Mesenchymal stem cell (in vitro differentiated cells and primary cell): Measurements from ENCODE around the gene ARHGAP4.

Experiments used
- DNase-seq: peaks from one replicate; pipeline ENCODE4 v3.0.0-alpha.2; 2013
- H2AFZ ChIP-seq: one replicate; pipeline ENCODE4 v1.6.1; 2013; ENCODE audit warnings: low read depth, mild to moderate bottlenecking, control low read depth, inconsistent platforms, low read length, moderate library complexity
- H2AK5ac ChIP-seq: 2 replicates; pipeline ENCODE4 v1.6.1; 2013; ENCODE audit warnings: low read length, moderate library complexity, mild to moderate bottlenecking, inconsistent platforms; ENCODE audit not compliant: severe bottlenecking
- H2BK120ac ChIP-seq: one replicate; pipeline ENCODE4 v1.6.1; 2013; ENCODE audit warnings: low read depth, mild to moderate bottlenecking, inconsistent platforms, low read length, moderate library complexity
- H2BK12ac ChIP-seq, 2 experiments: one replicate each; pipeline ENCODE4 v1.6.1; 2013; ENCODE audit warnings: inconsistent platforms in 2 of 2, low read length in 2 of 2, mild to moderate bottlenecking in 2 of 2, moderate library complexity in 2 of 2, control low read depth in 1 of 2
- H2BK15ac ChIP-seq: one replicate; pipeline ENCODE4 v1.6.1; 2013; ENCODE audit warnings: mild to moderate bottlenecking, low read depth, inconsistent platforms; ENCODE audit not compliant: poor library complexity, severe bottlenecking
- H2BK5ac ChIP-seq: 2 replicates; pipeline ENCODE4 v1.6.1; 2013; ENCODE audit warnings: low read depth, mild to moderate bottlenecking, low read length, control low read depth, inconsistent platforms; ENCODE audit not compliant: poor library complexity, severe bottlenecking
- H3K14ac ChIP-seq, 2 experiments: one replicate each; pipeline ENCODE4 v1.6.1; 2013; ENCODE audit warnings: inconsistent platforms in 2 of 2, low read length in 2 of 2, control low read depth in 1 of 2, mild to moderate bottlenecking in 1 of 2, moderate library complexity in 1 of 2
- H3K18ac ChIP-seq, 2 experiments: one replicate each; pipeline ENCODE4 v1.6.1; 2013; ENCODE audit warnings: inconsistent platforms in 2 of 2, low read length in 2 of 2, control low read depth in 1 of 2, low read depth in 1 of 2, mild to moderate bottlenecking in 1 of 2
- H3K23ac ChIP-seq, 2 experiments: one replicate each; pipeline ENCODE4 v1.6.1; 2013; ENCODE audit warnings: inconsistent platforms in 2 of 2, low read length in 2 of 2, mild to moderate bottlenecking in 2 of 2, moderate library complexity in 2 of 2, control low read depth in 1 of 2
- H3K27ac ChIP-seq: 2 replicates; pipeline ENCODE4 v1.5.1; 2013; ENCODE audit warnings: mild to moderate bottlenecking, moderate library complexity, low read length, control low read depth, inconsistent platforms; ENCODE audit not compliant: poor library complexity, severe bottlenecking
- H3K27me3 ChIP-seq, 2 experiments: 2 replicates each; pipeline versions ENCODE4 v1.6.1 to v1.7.0; 2013; ENCODE audit warnings: low read length in 2 of 2, mild to moderate bottlenecking in 2 of 2, moderate library complexity in 2 of 2, control low read depth in 1 of 2, inconsistent platforms in 1 of 2; ENCODE audit not compliant: control insufficient read depth in 1 of 2, insufficient read depth in 1 of 2
- H3K36me3 ChIP-seq, 2 experiments: 2 replicates each; pipeline versions ENCODE4 v1.6.1 to v1.7.0; 2013; ENCODE audit warnings: low read length in 2 of 2, control low read depth in 1 of 2, inconsistent platforms in 1 of 2, low read depth in 1 of 2, mild to moderate bottlenecking in 1 of 2; ENCODE audit not compliant: insufficient read depth in 2 of 2, control insufficient read depth in 1 of 2
- H3K4ac ChIP-seq, 2 experiments: one replicate each; pipeline ENCODE4 v1.6.1; 2013; ENCODE audit warnings: inconsistent platforms in 2 of 2, low read length in 2 of 2, mild to moderate bottlenecking in 2 of 2, moderate library complexity in 2 of 2, control low read depth in 1 of 2, low read depth in 1 of 2
- H3K4me1 ChIP-seq: 2 replicates; pipeline ENCODE4 v1.6.1; 2013; ENCODE audit warnings: low read depth, low read length, control low read depth; ENCODE audit not compliant: control insufficient read depth, insufficient read depth
- H3K4me2 ChIP-seq: 2 replicates; pipeline ENCODE4 v1.6.1; 2013; ENCODE audit warnings: low read length, mild to moderate bottlenecking, inconsistent platforms; ENCODE audit not compliant: poor library complexity, severe bottlenecking
- H3K4me3 ChIP-seq, 2 experiments: 2 replicates each; pipeline versions ENCODE4 v1.5.1 to v1.7.0; 2013; ENCODE audit warnings: low read length in 2 of 2, mild to moderate bottlenecking in 2 of 2, control low read depth in 1 of 2, low read depth in 1 of 2; ENCODE audit not compliant: insufficient read depth in 1 of 2
- H3K79me1 ChIP-seq: replicated peaks from 2 replicates; pipeline ENCODE4 v1.6.1; 2013; ENCODE audit warnings: mild to moderate bottlenecking, control low read depth, low read length, inconsistent platforms; ENCODE audit not compliant: poor library complexity, severe bottlenecking
- H3K9ac ChIP-seq: 2 replicates; pipeline ENCODE4 v1.7.0; 2013; ENCODE audit warnings: mild to moderate bottlenecking, low read length, moderate library complexity
- H3K9me3 ChIP-seq: 2 replicates; pipeline ENCODE4 v1.7.0; 2013; ENCODE audit warnings: mild to moderate bottlenecking, low read length; ENCODE audit not compliant: control insufficient read depth
- H4K8ac ChIP-seq: one replicate; pipeline ENCODE4 v1.6.1; 2013; ENCODE audit warnings: inconsistent platforms, mild to moderate bottlenecking, low read length, moderate library complexity
- H4K91ac ChIP-seq: one replicate; pipeline ENCODE4 v1.6.1; 2013; ENCODE audit warnings: mild to moderate bottlenecking, low read length, inconsistent platforms
- WGBS: methylation state at CpG from one replicate; pipeline ENCODE4 v1.1.7; 2013; ENCODE audit warnings: mixed read lengths; 5-methylcytosine and 5-hydroxymethylcytosine counted together

ARHGAP4 gene

DNA sequence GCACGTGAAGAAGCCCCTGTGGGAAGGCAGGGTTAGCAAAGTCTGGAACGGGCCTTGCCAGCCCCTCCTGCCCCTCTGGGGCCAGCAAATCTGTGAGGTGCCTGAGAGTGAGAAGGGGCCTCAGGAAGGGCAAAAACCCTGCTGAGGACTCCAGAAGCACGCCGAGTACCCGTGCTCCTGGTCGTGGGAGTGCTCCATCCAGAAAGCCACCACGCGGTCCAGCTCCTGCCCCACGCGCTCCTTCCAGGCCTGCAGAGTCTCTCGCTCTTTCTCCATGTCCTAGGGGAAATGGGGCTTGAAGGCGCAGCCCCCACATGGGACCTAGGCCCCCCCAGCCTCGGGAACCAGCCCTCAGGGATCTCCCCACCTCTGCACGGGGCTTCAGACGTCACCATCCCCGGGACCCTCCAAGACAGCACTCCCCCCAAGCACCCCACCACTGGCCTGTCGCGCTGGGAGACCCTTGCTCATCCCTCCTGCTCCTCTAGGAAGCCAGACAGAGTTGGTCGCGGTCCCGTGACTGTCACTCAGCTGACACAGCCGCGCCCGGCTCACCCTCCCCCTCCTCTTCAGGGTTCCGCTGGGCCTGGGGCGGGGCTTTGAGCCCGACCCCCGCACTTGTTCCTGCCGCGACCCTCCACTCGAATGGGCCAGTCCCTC is 18.2 kb upstream of the ARHGAP4 start, which contains the start of gene RENBP:
TSS of gene RENBP (minus strand) at position 504 of the 660 bp plus-strand sequence. CDS start at position 471, 33 bp downstream.
- peak within 1 kb of the TSS; percentile 90 for H4K8ac ChIP-seq
- H2BK15ac ChIP-seq: peak within 1 kb of the TSS; percentile 93
- no peaks in the 10 kb centered on the region for H3K9me3 ChIP-seq
- peak within 1 kb of the TSS; percentile 79 for H2BK120ac ChIP-seq
- no peak within 1 kb of the TSS for H3K27ac ChIP-seq
- H2BK5ac ChIP-seq: no peak within 1 kb of the TSS
- peak within 1 kb of the TSS; percentile 94 for H4K91ac ChIP-seq
- H3K79me1 ChIP-seq: no peaks in the 10 kb centered on the region
- H3K4me3 ChIP-seq: no peak within 1 kb of the TSS
- peaks cover 15 to 26% of the 10 kb centered on the region in 2 experiments for H3K36me3 ChIP-seq
- DNase-seq: no peak
- H2BK12ac ChIP-seq: peak within 1 kb of the TSS; percentile 39 to 96
- peak within 1 kb of the TSS; percentile 54 to 97 for H3K18ac ChIP-seq
- peak within 1 kb of the TSS; percentile 36 for H2AFZ ChIP-seq
- no peak within 1 kb of the TSS for H2AK5ac ChIP-seq
- peak within 1 kb of the TSS in 1 of 2 experiments; percentile 91 for H3K14ac ChIP-seq
- H3K4me1 ChIP-seq: peaks cover 21% of the 10 kb centered on the region
- H3K4me2 ChIP-seq: peak within 1 kb of the TSS; percentile 47
- H3K4ac ChIP-seq: peak within 1 kb of the TSS; percentile 98 to 99
- no peak within 1 kb of the TSS for H3K23ac ChIP-seq
- 42% methylated on average over 19 of the region's 31 CpGs for WGBS
- H3K9ac ChIP-seq: peak within 1 kb of the TSS; percentile 51
- H3K27me3 ChIP-seq: peaks cover 0 to 14% of the 10 kb centered on the region in 2 experiments

- peaks cover 0 to 6% of the 10 kb centered on the region in 2 experiments for H3K36me3 ChIP-seq
- H4K8ac ChIP-seq: no peak overlapping the region
- peak overlapping the region in 1 of 2 experiments; percentile 46 for H3K4me3 ChIP-seq
- H3K4me2 ChIP-seq: no peak overlapping the region
- no peak overlapping the region for H2AFZ ChIP-seq
- H3K27ac ChIP-seq: no peak overlapping the region
- no peaks in the 10 kb centered on the region for H3K79me1 ChIP-seq
- peaks cover 12% of the 10 kb centered on the region for H3K4me1 ChIP-seq
- H2BK5ac ChIP-seq: no peak overlapping the region
- no peak overlapping the region for H3K4ac ChIP-seq
- H3K18ac ChIP-seq: peak overlapping the region in 1 of 2 experiments; percentile 24
- H4K91ac ChIP-seq: no peak overlapping the region
- no peak overlapping the region for H3K23ac ChIP-seq
- H2BK120ac ChIP-seq: no peak overlapping the region
- H2BK12ac ChIP-seq: no peak overlapping the region
- no peak overlapping the region for H2AK5ac ChIP-seq
- H3K14ac ChIP-seq: no peak overlapping the region
- DNase-seq: no peak
- 75% methylated on average over 9 of the region's 23 CpGs for WGBS
- H2BK15ac ChIP-seq: no peak overlapping the region
- peak overlapping the region; percentile 54 for H3K9ac ChIP-seq
- no peaks in the 10 kb centered on the region for H3K9me3 ChIP-seq
- H3K27me3 ChIP-seq: peaks cover 0 to 14% of the 10 kb centered on the region in 2 experiments
Observed at GRCh38 chrX:153941336-153942252, 15.5 kb upstream of the ARHGAP4 start.

DNA sequence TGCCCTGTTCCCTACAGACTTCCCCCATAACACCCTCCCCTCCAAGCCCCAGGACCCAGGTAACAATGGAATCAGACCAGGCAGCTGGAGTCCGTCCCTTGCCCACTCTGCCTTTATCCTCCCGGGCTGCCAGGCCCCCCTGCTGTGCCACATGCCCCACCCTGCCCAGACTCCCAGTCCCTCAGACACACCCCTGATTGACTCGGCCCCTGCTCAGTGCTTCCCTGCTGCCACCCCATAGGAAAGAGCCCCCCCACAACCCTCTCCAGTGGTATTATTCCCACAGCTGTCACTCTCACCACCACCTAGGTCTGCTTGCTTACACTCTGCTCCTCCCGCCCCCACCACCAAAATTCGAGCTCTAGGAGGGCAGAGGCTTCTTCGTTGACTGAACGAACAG is 13.5 kb upstream of the ARHGAP4 start:
- Histone ChIP-seq H2BK12ac (no peak overlapping the region), H3K79me1 (no peaks in the 10 kb centered on the region), H3K27ac (no peak overlapping the region), H2BK120ac (no peak overlapping the region), H3K9me3 (no peaks in the 10 kb centered on the region), H2AFZ (no peak overlapping the region), H2AK5ac (no peak overlapping the region), H3K4ac (no peak overlapping the region), H4K91ac (no peak overlapping the region), H3K4me2 (no peak overlapping the region), H3K4me1 (peaks cover 14% of the 10 kb centered on the region), H3K27me3 (peaks cover 0 to 14% of the 10 kb centered on the region in 2 experiments), H2BK5ac (no peak overlapping the region), H2BK15ac (no peak overlapping the region), H3K36me3 (no peaks in the 10 kb centered on the region), H3K23ac (no peak overlapping the region), H3K14ac (no peak overlapping the region), H4K8ac (no peak overlapping the region), H3K9ac (no peak overlapping the region), H3K4me3 (no peak overlapping the region), H3K18ac (no peak overlapping the region)
- DNase-seq: no peak
- 72% methylated on average over 7 of the region's 7 CpGs for WGBS

GRCh38 chrX:153938226-153938786 is 12.2 kb upstream of the ARHGAP4 start:
- Histone ChIP-seq H3K9ac (no peak overlapping the region), H2AK5ac (no peak overlapping the region), H3K4me1 (peaks cover 7% of the 10 kb centered on the region), H2BK120ac (no peak overlapping the region), H2BK12ac (no peak overlapping the region), H4K91ac (no peak overlapping the region), H3K36me3 (no peaks in the 10 kb centered on the region), H3K4me2 (no peak overlapping the region), H3K9me3 (no peaks in the 10 kb centered on the region), H2BK5ac (no peak overlapping the region), H2BK15ac (no peak overlapping the region), H3K18ac (no peak overlapping the region), H3K4ac (no peak overlapping the region), H3K27me3 (peaks cover 0 to 11% of the 10 kb centered on the region in 2 experiments), H2AFZ (no peak overlapping the region), H3K27ac (no peak overlapping the region), H3K79me1 (no peaks in the 10 kb centered on the region), H3K4me3 (no peak overlapping the region), H3K23ac (no peak overlapping the region), H3K14ac (no peak overlapping the region), H4K8ac (no peak overlapping the region)
- WGBS: 94% methylated on average over 9 of the region's 10 CpGs
- DNase-seq: no peak
